Endothelial cell of umbilical vein (primary cell): ENCODE results near the gene RYR2. TPM values are rescaled to one million over a fixed set of nuclear protein-coding genes. Genes with fewer than 3 reads are reported as not detected.

ENCODE experiments used
- BruUV-seq: library from RNA; stranded (reverse); fragments of 400-500 nt; replicated peaks from 2 replicates; lab custom pipeline; 2021; lab: Mats Ljungman, UMichigan
- CTCF ChIA-PET: fragments of 300-600, 350-600 bp; sonication (Branson Sonifier 250); formaldehyde crosslinking; loops from one replicate; lab custom pipeline; 2021; ENCODE audit warnings: antibody characterized with exemption, inconsistent platforms; lab: Charles Lee
- POLR2A ChIA-PET: fragments of 300-600, 350-600 bp; sonication (Branson Sonifier 250); formaldehyde crosslinking; loops from one replicate; lab custom pipeline; 2021; ENCODE audit warnings: antibody characterized with exemption, inconsistent platforms; lab: Charles Lee
- DNase-seq: peaks from one replicate; pipeline ENCODE4 v3.0.0-alpha.2; 2011; ENCODE audit warnings: low read depth, low spot score
- FAIRE-seq: peaks from 2 replicates; lab custom pipeline; 2011; peaks lifted over from hg19 to GRCh38; lab: Jason Lieb, UNC
- H2AFZ ChIP-seq: 2 replicates; pipeline ENCODE4 v1.6.0; 2012; ENCODE audit warnings: low read depth, low read length, control low read depth, inconsistent platforms
- H3K27ac ChIP-seq: 2 replicates; pipeline ENCODE4 v1.5.1; 2011; ENCODE audit warnings: low read depth, mild to moderate bottlenecking, control low read depth, low read length, moderate library complexity; ENCODE audit not compliant: insufficient read depth
- H3K27me3 ChIP-seq, 2 experiments: 2 replicates each; pipeline versions ENCODE4 v1.6.0 to v1.6.1; 2011; ENCODE audit warnings: low read length in 2 of 2, mixed read lengths in 1 of 2; ENCODE audit not compliant: control insufficient read depth in 2 of 2, insufficient read depth in 2 of 2
- H3K36me3 ChIP-seq, 2 experiments: 2 replicates in 1 of 2; 3 replicates in 1 of 2; pipeline ENCODE4 v1.5.1; 2011; ENCODE audit warnings: low read length in 2 of 2, mild to moderate bottlenecking in 1 of 2, moderate library complexity in 1 of 2; ENCODE audit not compliant: control insufficient read depth in 2 of 2, insufficient read depth in 2 of 2; ENCODE audit errors: extremely low read depth in 1 of 2
- H3K4me1 ChIP-seq: 3 replicates; pipeline ENCODE4 v1.5.1; 2011; ENCODE audit warnings: mild to moderate bottlenecking, low read length; ENCODE audit not compliant: control insufficient read depth, insufficient read depth; ENCODE audit errors: extremely low read depth
- H3K4me2 ChIP-seq: 2 replicates; pipeline ENCODE4 v1.6.1; 2011; ENCODE audit warnings: low read length, control low read depth, mixed read lengths; ENCODE audit not compliant: insufficient read depth
- H3K4me3 ChIP-seq, 3 experiments: fragments of 200-600 bp in 1 of 3; sonication (generic), shearing (Covaris generic) in 1 of 3; replicated peaks in 1 of 3; 2 replicates each; pipeline ENCODE4 v1.5.1; 2011 to 2016; ENCODE audit warnings: control low read depth in 3 of 3, low read length in 3 of 3, mild to moderate bottlenecking in 2 of 3, inconsistent platforms in 1 of 3, low read depth in 1 of 3, moderate library complexity in 1 of 3; ENCODE audit not compliant: insufficient read depth in 1 of 3
- H3K79me2 ChIP-seq: 2 replicates; pipeline ENCODE4 v1.6.0; 2012; ENCODE audit warnings: low read length, inconsistent platforms; ENCODE audit not compliant: control insufficient read depth, insufficient read depth
- H3K9ac ChIP-seq: replicated peaks from 2 replicates; pipeline ENCODE3; 2011; ENCODE audit warnings: low read length, control low read depth; ENCODE audit not compliant: insufficient read depth; ENCODE audit errors: extremely low read depth
- H3K9me1 ChIP-seq: replicated peaks from 3 replicates; pipeline ENCODE4 v1.6.0; 2011; ENCODE audit warnings: mild to moderate bottlenecking, low read length; ENCODE audit not compliant: control insufficient read depth, insufficient read depth; ENCODE audit errors: extremely low read depth
- H3K9me3 ChIP-seq: replicated peaks from 2 replicates; pipeline ENCODE4 v1.5.1; 2012; ENCODE audit warnings: low read length, inconsistent platforms; ENCODE audit not compliant: control insufficient read depth, insufficient read depth
- H4K20me1 ChIP-seq: replicated peaks from 2 replicates; pipeline ENCODE3; 2011; ENCODE audit warnings: mild to moderate bottlenecking, low read length; ENCODE audit not compliant: control insufficient read depth, insufficient read depth; ENCODE audit errors: extremely low read depth
- EZH2 ChIP-seq: IDR thresholded peaks from 2 replicates; pipeline ENCODE4 v1.6.1; 2012; ENCODE audit warnings: borderline replicate concordance, low read depth, mild to moderate bottlenecking, moderate library complexity, low read length, inconsistent platforms; ENCODE audit not compliant: severe bottlenecking
- FOS ChIP-seq: IDR thresholded peaks from 2 replicates; pipeline ENCODE4 v1.6.1; 2011; ENCODE audit warnings: mild to moderate bottlenecking, low read length, moderate library complexity, borderline replicate concordance; ENCODE audit not compliant: insufficient read depth
- GATA2 ChIP-seq: IDR thresholded peaks from 2 replicates; pipeline ENCODE4 v1.7.0; 2011; ENCODE audit warnings: low read depth, mild to moderate bottlenecking, moderate library complexity, mixed read lengths, low read length; ENCODE audit not compliant: insufficient read length, insufficient read depth
- JUN ChIP-seq: IDR thresholded peaks from 2 replicates; pipeline ENCODE4 v1.6.1; 2011; ENCODE audit warnings: borderline replicate concordance, low read depth; ENCODE audit not compliant: insufficient read length, insufficient read depth
- MYC ChIP-seq: IDR thresholded peaks from one replicate; pipeline ENCODE4 v1.6.1; 2011; ENCODE audit warnings: mild to moderate bottlenecking, low read depth, low read length
- POLR2A ChIP-seq: IDR thresholded peaks from 2 replicates; pipeline ENCODE4 v1.6.1; 2012; ENCODE audit warnings: low read depth, mild to moderate bottlenecking, control low read depth, low read length
- POLR2AphosphoS5 ChIP-seq: IDR thresholded peaks from 2 replicates; pipeline ENCODE4 v1.6.1; 2012; ENCODE audit warnings: low read depth, mild to moderate bottlenecking, control low read depth, low read length, moderate library complexity; ENCODE audit not compliant: insufficient read depth
- dilution Hi-C: fragments of 300-500 bp; cut with MboI; formaldehyde crosslinking; loops from one replicate; pipeline ENCODE4 v1.15.0; 2019; ENCODE audit warnings: low sequenced_read_pairs; ENCODE audit not compliant: extremely low pct_ligation_motif_present
- intact Hi-C: fragments of 100-400 bp; cut with micrococcal nuclease; formaldehyde crosslinking; loops from one replicate; pipeline ENCODE4 v1.10.0; 2022
- polyA plus RNA-seq, 4 experiments: library from polyadenylated mRNA; depleted of rRNA in 3 of 4; stranded (reverse) in 3 of 4; unstranded in 1 of 4; fragments of >200 nt; gene quantifications; 2 replicates each; pipeline versions ENCODE4 v1.2.1 to v1.2.3, GENCODE V29; 2011 to 2012; ENCODE audit warnings: missing spikeins in 1 of 4
- total RNA-seq: library from RNA; stranded (reverse); gene quantifications from 2 replicates; pipeline ENCODE4 v1.2.3, GENCODE V29; 2021
- TF ChIP-seq, protein P1 (sequence below): IDR thresholded peaks from 2 replicates; pipeline ENCODE4 v1.6.1; 2011; ENCODE audit not compliant: insufficient read depth, insufficient read length
- TF ChIP-seq, protein P2 (sequence below), 2 donors: IDR thresholded peaks; 1 replicate in 1 of 2; 2 replicates in 1 of 2; pipeline ENCODE4 v1.5.1; 2011; ENCODE audit warnings: low read length in 2 of 2, mild to moderate bottlenecking in 2 of 2, moderate library complexity in 2 of 2, control low read depth in 1 of 2, inconsistent platforms in 1 of 2, low read depth in 1 of 2; ENCODE audit not compliant: insufficient read depth in 1 of 2; ENCODE audit errors: extremely low read depth in 1 of 2

The RYR2 gene
- total and polyA plus RNA-seq, 2 donors (not counting 3 experiments of a cell fraction or from before 2014, with no cell fraction given) = not detected

DNA sequence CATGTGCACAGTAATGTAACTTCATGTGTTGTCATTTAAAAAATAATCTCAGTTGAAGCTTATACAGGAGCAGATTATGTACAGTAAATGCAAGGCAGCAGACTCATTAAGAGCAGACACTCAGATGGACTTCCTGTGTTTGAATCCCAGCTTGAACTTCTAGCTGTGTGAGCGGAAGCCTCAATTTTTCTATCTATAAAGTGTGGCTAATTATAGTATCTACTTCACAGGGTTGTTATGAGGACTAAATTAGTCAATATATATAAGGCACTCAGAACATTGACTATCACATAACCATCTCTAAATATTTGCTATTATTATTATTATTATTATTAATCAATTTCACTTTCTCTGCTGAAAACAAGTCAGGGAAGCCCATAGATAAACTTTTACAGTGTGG is 707.1 kb downstream of the RYR2 start:
- H3K27me3 ChIP-seq = no peaks in the 10 kb centered on the region
- H3K79me2 ChIP-seq = no peaks in the 10 kb centered on the region
- H3K9ac ChIP-seq = no peak overlapping the region
- ChIA-PET POLR2A (no interaction called here), CTCF (no interaction called here)
- H3K9me1 ChIP-seq = no peaks in the 10 kb centered on the region
- TF ChIP-seq JUN (no peak), POLR2AphosphoS5 (no peak), MYC (no peak), FOS (no peak)
- TF ChIP-seq, protein P1, sequence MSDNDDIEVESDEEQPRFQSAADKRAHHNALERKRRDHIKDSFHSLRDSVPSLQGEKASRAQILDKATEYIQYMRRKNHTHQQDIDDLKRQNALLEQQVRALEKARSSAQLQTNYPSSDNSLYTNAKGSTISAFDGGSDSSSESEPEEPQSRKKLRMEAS = no peak
- DNase-seq (no peak), FAIRE-seq (no peak)
- no peaks in the 10 kb centered on the region for H3K4me1 ChIP-seq
- no peak overlapping the region for H3K4me2 ChIP-seq
- H4K20me1 ChIP-seq = no peaks in the 10 kb centered on the region
- no peaks in the 10 kb centered on the region for H3K36me3 ChIP-seq
- H3K9me3 ChIP-seq = peaks cover 4% of the 10 kb centered on the region
- BruUV-seq = no TSS peak
- intact Hi-C loops = no loop called here
- no peak overlapping the region for H2AFZ ChIP-seq
- H3K4me3 ChIP-seq = no peak overlapping the region
- no peak overlapping the region for H3K27ac ChIP-seq
- dilution Hi-C loops = no loop called here

DNA sequence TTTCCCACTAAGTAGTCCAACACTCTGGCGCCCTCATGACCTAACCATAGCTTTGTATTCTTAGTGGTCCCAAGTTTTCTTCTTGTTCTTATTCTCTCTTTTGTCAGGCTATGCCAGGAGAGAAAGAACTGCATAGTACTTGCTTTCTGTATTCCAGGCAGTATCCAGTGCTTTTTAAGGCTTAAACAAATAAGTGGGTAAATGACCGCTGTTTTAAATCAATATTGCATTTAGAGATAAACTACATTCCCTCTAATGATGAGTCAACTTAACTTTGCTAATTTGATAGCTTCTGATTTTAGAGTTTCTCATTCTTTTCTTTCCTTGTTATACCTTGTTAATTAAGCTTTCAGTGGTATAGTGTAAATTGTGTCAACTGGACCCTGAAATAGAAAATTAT is 709.1 kb downstream of the RYR2 start:
- H3K4me2 ChIP-seq = no peak overlapping the region
- no peak for TF ChIP-seq EZH2
- no peak for TF ChIP-seq POLR2AphosphoS5
- TF ChIP-seq, protein P1 = no peak
- no peak for TF ChIP-seq FOS
- no peak for TF ChIP-seq MYC
- TF ChIP-seq GATA2 = no peak
- TF ChIP-seq, protein P2, sequence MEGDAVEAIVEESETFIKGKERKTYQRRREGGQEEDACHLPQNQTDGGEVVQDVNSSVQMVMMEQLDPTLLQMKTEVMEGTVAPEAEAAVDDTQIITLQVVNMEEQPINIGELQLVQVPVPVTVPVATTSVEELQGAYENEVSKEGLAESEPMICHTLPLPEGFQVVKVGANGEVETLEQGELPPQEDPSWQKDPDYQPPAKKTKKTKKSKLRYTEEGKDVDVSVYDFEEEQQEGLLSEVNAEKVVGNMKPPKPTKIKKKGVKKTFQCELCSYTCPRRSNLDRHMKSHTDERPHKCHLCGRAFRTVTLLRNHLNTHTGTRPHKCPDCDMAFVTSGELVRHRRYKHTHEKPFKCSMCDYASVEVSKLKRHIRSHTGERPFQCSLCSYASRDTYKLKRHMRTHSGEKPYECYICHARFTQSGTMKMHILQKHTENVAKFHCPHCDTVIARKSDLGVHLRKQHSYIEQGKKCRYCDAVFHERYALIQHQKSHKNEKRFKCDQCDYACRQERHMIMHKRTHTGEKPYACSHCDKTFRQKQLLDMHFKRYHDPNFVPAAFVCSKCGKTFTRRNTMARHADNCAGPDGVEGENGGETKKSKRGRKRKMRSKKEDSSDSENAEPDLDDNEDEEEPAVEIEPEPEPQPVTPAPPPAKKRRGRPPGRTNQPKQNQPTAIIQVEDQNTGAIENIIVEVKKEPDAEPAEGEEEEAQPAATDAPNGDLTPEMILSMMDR (IDR thresholded peaks at IDR 0.05; ENCODE audit: extremely low read depth in 1 of 2, insufficient read depth in 1 of 2, low read depth in 1 of 2, low read length in 2 of 2) = no peak
- TF ChIP-seq POLR2A = no peak
- TF ChIP-seq JUN = no peak
- no peaks in the 10 kb centered on the region for H4K20me1 ChIP-seq
- H3K4me3 ChIP-seq = no peak overlapping the region
- H3K4me1 ChIP-seq = no peaks in the 10 kb centered on the region
- FAIRE-seq (no peak), DNase-seq (no peak)
- intact Hi-C loops = no loop called here
- H3K36me3 ChIP-seq = no peaks in the 10 kb centered on the region
- H3K27me3 ChIP-seq = no peaks in the 10 kb centered on the region
- CTCF ChIA-PET = no interaction called here
- H3K79me2 ChIP-seq = no peaks in the 10 kb centered on the region
- dilution Hi-C loops = no loop called here
- POLR2A ChIA-PET = no interaction called here
- no peaks in the 10 kb centered on the region for H3K9me1 ChIP-seq
- no peak overlapping the region for H3K27ac ChIP-seq
- H3K9me3 ChIP-seq = peaks cover 4% of the 10 kb centered on the region
- BruUV-seq = no TSS peak
- H3K9ac ChIP-seq = no peak overlapping the region
- no peak overlapping the region for H2AFZ ChIP-seq
